Fibroblast of lung (primary cell): ENCODE measurements around the gene MCF2L. TPM values are rescaled to one million over a fixed set of nuclear protein-coding genes. Genes with fewer than 3 reads are reported as not detected.

Source experiments
- DNase-seq, 2 donors: peaks; one replicate each; pipeline versions ENCODE4 v3.0.0 to v3.0.0-alpha.2; 2010; ENCODE audit warnings: low read depth in 2 of 2
- H2AFZ ChIP-seq: 2 replicates; pipeline ENCODE4 v1.5.1; 2012; ENCODE audit warnings: low read length, control low read depth, inconsistent platforms
- H3K27ac ChIP-seq: 2 replicates; pipeline ENCODE4 v1.5.1; 2011; ENCODE audit warnings: low read length, control low read depth; ENCODE audit not compliant: insufficient read depth
- H3K27me3 ChIP-seq: 2 replicates; pipeline ENCODE4 v1.5.1; 2011; ENCODE audit warnings: mild to moderate bottlenecking, low read length; ENCODE audit not compliant: control insufficient read depth, insufficient read depth
- H3K36me3 ChIP-seq: 2 replicates; pipeline ENCODE4 v1.5.1; 2011; ENCODE audit warnings: low read length; ENCODE audit not compliant: control insufficient read depth, insufficient read depth
- H3K4me1 ChIP-seq: 2 replicates; pipeline ENCODE4 v1.5.1; 2011; ENCODE audit warnings: low read length; ENCODE audit not compliant: control insufficient read depth, insufficient read depth; ENCODE audit errors: extremely low read depth
- H3K4me2 ChIP-seq: 2 replicates; pipeline ENCODE4 v1.5.1; 2011; ENCODE audit warnings: low read length, control low read depth; ENCODE audit not compliant: insufficient read depth; ENCODE audit errors: extremely low read depth
- H3K4me3 ChIP-seq, 4 experiments: fragments of 200-600 bp in 1 of 4; sonication (generic) in 1 of 4; replicated peaks in 1 of 4; 2 replicates each; pipeline ENCODE4 v1.5.1; 2011 to 2016; ENCODE audit warnings: low read length in 4 of 4, low read depth in 3 of 4, mild to moderate bottlenecking in 3 of 4, control low read depth in 2 of 4, inconsistent platforms in 1 of 4, mixed read lengths in 1 of 4; ENCODE audit not compliant: insufficient read depth in 1 of 4; ENCODE audit errors: control extremely low read depth in 1 of 4
- H3K79me2 ChIP-seq: 2 replicates; pipeline ENCODE4 v1.5.1; 2012; ENCODE audit warnings: mild to moderate bottlenecking, low read length, inconsistent platforms; ENCODE audit not compliant: control insufficient read depth, insufficient read depth
- H3K9ac ChIP-seq: 2 replicates; pipeline ENCODE4 v1.5.1; 2011; ENCODE audit warnings: mild to moderate bottlenecking, low read length, control low read depth; ENCODE audit not compliant: insufficient read depth
- H3K9me3 ChIP-seq: 2 replicates; pipeline ENCODE4 v1.5.1; 2012; ENCODE audit warnings: low read depth, low read length; ENCODE audit not compliant: control insufficient read depth, insufficient read depth
- H4K20me1 ChIP-seq: 2 replicates; pipeline ENCODE4 v1.5.1; 2011; ENCODE audit warnings: low read length; ENCODE audit not compliant: control insufficient read depth, insufficient read depth; ENCODE audit errors: extremely low read depth
- EZH2 ChIP-seq: IDR thresholded peaks from 2 replicates; pipeline ENCODE4 v1.5.1; 2012; ENCODE audit warnings: low read length, control low read depth, mild to moderate bottlenecking; ENCODE audit errors: missing control alignments
- polyA plus RNA-seq, 2 donors: library from polyadenylated mRNA; depleted of rRNA in 1 of 2; stranded (reverse) in 1 of 2; unstranded in 1 of 2; fragments of >200 nt; gene quantifications; 2 replicates each; pipeline ENCODE4 v1.2.1, GENCODE V29; 2011 to 2012; ENCODE audit warnings: missing spikeins in 1 of 2
- total RNA-seq: library from RNA; depleted of rRNA; stranded (reverse); fragments of >200 nt; gene quantifications from 2 replicates; pipeline ENCODE4 v1.2.1, GENCODE V29; 2014
- TF ChIP-seq, protein P1 (sequence below), 2 donors: IDR thresholded peaks in 1 of 2; conservative IDR thresholded peaks in 1 of 2; 1 replicate in 1 of 2; 2 replicates in 1 of 2; pipeline ENCODE4 v1.5.1; 2011 to 2012; ENCODE audit warnings: low read length in 2 of 2, control low read depth in 1 of 2, inconsistent platforms in 1 of 2, low read depth in 1 of 2, mild to moderate bottlenecking in 1 of 2

MCF2L gene
- total and polyA plus RNA-seq, 2 donors (not counting 1 experiment from before 2014, with no cell fraction given) = 0.18 to 3.3 TPM

DNA sequence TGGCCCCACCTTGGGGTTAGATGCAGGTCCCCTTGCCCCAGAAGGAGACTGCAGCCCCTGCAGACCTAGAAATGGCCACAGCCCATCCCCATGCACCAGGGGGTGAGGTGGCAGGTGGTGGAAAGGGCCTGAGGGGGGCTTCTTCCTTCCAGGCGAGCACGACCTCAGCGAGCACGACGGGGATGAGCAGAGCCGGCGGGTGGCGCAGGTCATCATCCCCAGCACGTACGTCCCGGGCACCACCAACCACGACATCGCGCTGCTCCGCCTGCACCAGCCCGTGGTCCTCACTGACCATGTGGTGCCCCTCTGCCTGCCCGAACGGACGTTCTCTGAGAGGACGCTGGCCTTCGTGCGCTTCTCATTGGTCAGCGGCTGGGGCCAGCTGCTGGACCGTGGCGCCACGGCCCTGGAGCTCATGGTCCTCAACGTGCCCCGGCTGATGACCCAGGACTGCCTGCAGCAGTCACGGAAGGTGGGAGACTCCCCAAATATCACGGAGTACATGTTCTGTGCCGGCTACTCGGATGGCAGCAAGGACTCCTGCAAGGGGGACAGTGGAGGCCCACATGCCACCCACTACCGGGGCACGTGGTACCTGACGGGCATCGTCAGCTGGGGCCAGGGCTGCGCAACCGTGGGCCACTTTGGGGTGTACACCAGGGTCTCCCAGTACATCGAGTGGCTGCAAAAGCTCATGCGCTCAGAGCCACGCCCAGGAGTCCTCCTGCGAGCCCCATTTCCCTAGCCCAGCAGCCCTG, 149.4 kb downstream of the MCF2L start:
- TF ChIP-seq, protein P1, sequence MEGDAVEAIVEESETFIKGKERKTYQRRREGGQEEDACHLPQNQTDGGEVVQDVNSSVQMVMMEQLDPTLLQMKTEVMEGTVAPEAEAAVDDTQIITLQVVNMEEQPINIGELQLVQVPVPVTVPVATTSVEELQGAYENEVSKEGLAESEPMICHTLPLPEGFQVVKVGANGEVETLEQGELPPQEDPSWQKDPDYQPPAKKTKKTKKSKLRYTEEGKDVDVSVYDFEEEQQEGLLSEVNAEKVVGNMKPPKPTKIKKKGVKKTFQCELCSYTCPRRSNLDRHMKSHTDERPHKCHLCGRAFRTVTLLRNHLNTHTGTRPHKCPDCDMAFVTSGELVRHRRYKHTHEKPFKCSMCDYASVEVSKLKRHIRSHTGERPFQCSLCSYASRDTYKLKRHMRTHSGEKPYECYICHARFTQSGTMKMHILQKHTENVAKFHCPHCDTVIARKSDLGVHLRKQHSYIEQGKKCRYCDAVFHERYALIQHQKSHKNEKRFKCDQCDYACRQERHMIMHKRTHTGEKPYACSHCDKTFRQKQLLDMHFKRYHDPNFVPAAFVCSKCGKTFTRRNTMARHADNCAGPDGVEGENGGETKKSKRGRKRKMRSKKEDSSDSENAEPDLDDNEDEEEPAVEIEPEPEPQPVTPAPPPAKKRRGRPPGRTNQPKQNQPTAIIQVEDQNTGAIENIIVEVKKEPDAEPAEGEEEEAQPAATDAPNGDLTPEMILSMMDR (conservative IDR thresholded peaks at IDR 0.05 in 1 of 2, IDR thresholded peaks at IDR 0.05 in 1 of 2; ENCODE audit: low read depth in 1 of 2, low read length in 2 of 2) = no peak
- no peak for TF ChIP-seq EZH2
- H3K9ac ChIP-seq = no peak overlapping the region
- DNase-seq = no peak

GRCh38 chr13:113119166-113119821, 150.3 kb downstream of the MCF2L start:
- H3K4me3 ChIP-seq = no peak overlapping the region
- no peak overlapping the region for H3K9ac ChIP-seq
- no peak overlapping the region for H2AFZ ChIP-seq
- H3K79me2 ChIP-seq = no peaks in the 10 kb centered on the region
- peaks cover 2% of the 10 kb centered on the region for H3K27me3 ChIP-seq
- H3K4me2 ChIP-seq = no peak overlapping the region
- no peaks in the 10 kb centered on the region for H3K36me3 ChIP-seq
- TF ChIP-seq, protein P1 (conservative IDR thresholded peaks at IDR 0.05 in 1 of 2, IDR thresholded peaks at IDR 0.05 in 1 of 2; ENCODE audit: low read depth in 1 of 2, low read length in 2 of 2) = no peak
- TF ChIP-seq EZH2 = no peak
- no peak overlapping the region for H3K27ac ChIP-seq
- no peak for DNase-seq
- no peaks in the 10 kb centered on the region for H3K9me3 ChIP-seq
- H4K20me1 ChIP-seq = no peaks in the 10 kb centered on the region
- H3K4me1 ChIP-seq = no peaks in the 10 kb centered on the region

More for the DNA sequence above, 149.4 kb downstream of the MCF2L start:
- Histone ChIP-seq H3K4me3 (no peak overlapping the region), H3K4me1 (no peaks in the 10 kb centered on the region), H3K4me2 (no peak overlapping the region), H3K9me3 (no peaks in the 10 kb centered on the region), H4K20me1 (no peaks in the 10 kb centered on the region), H3K36me3 (no peaks in the 10 kb centered on the region), H3K27me3 (peaks cover 2% of the 10 kb centered on the region), H2AFZ (no peak overlapping the region), H3K27ac (no peak overlapping the region), H3K79me2 (no peaks in the 10 kb centered on the region)

GRCh38 chr13:113119822-113120189, 150.8 kb downstream of the MCF2L start:
- H3K79me2 ChIP-seq = no peaks in the 10 kb centered on the region
- H4K20me1 ChIP-seq = no peaks in the 10 kb centered on the region
- no peak overlapping the region for H3K4me2 ChIP-seq
- H3K9ac ChIP-seq = no peak overlapping the region
- no peaks in the 10 kb centered on the region for H3K36me3 ChIP-seq
- H3K27me3 ChIP-seq = peaks cover 2% of the 10 kb centered on the region
- H2AFZ ChIP-seq = no peak overlapping the region
- no peak for TF ChIP-seq EZH2
- TF ChIP-seq, protein P1 (conservative IDR thresholded peaks at IDR 0.05 in 1 of 2, IDR thresholded peaks at IDR 0.05 in 1 of 2; ENCODE audit: low read depth in 1 of 2, low read length in 2 of 2) = no peak
- H3K9me3 ChIP-seq = no peaks in the 10 kb centered on the region
- no peak overlapping the region for H3K27ac ChIP-seq
- H3K4me3 ChIP-seq = no peak overlapping the region
- no peak for DNase-seq
- no peaks in the 10 kb centered on the region for H3K4me1 ChIP-seq
